Stomach (tissue), 4 donors: ENCODE measurements around the gene ATXN2.

Source experiments
- CTCF ChIP-seq, 7 experiments: fragments of 450-650 bp in 4 of 7; fragments of 200-600 bp in 3 of 7; sonication (generic) in 3 of 7; IDR thresholded peaks; one replicate each; pipeline ENCODE4 v1.5.1; 2016 to 2019; ENCODE audit warnings: antibody characterized with exemption in 7 of 7, control low read depth in 2 of 7, mild to moderate bottlenecking in 1 of 7
- EP300 ChIP-seq: sonication (generic); formaldehyde crosslinking; IDR thresholded peaks from one replicate; pipeline ENCODE4 v1.6.1; 2017; ENCODE audit warnings: antibody characterized with exemption
- POLR2A ChIP-seq, 4 donors: fragments of 450-650 bp; IDR thresholded peaks; one replicate each; pipeline ENCODE4 v1.6.1; 2016; ENCODE audit warnings: antibody characterized with exemption in 4 of 4, control low read depth in 2 of 4, mild to moderate bottlenecking in 1 of 4, moderate library complexity in 1 of 4
- POLR2AphosphoS5 ChIP-seq, 3 donors: sonication (generic); formaldehyde crosslinking; IDR thresholded peaks; one replicate each; pipeline ENCODE4 v1.6.1; 2016; ENCODE audit warnings: antibody characterized with exemption in 3 of 3

DNA sequence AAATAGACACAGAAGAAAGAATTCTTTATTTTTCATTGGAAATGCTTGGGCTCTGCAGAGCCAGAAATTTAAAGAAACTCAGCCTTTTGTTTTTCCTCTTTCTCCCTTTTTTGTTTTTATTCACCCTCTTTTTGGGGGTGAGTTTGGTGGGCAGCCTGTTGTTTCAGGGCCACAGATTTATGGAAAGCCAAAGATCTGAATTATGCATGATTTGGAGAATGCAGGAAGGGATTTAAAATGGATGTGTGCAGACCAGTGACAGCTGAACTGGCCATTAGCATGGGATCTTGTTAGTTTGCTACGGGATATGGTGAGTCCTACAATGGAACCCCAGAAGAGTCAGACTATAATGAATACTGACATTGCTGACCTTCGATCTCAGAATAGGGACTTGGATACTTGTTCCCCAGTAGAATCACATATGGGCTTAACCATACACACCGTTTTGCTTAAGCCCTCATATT, 7.7 kb upstream of the ATXN2 start:
- TF ChIP-seq EP300 (no peak), POLR2AphosphoS5 (IDR thresholded peaks at IDR 0.05) (no peak), CTCF (IDR thresholded peaks at IDR 0.05) (no peak), POLR2A (IDR thresholded peaks at IDR 0.05) (no peak)
